ENCODE measurements around the gene PKDCC.

DNA sequence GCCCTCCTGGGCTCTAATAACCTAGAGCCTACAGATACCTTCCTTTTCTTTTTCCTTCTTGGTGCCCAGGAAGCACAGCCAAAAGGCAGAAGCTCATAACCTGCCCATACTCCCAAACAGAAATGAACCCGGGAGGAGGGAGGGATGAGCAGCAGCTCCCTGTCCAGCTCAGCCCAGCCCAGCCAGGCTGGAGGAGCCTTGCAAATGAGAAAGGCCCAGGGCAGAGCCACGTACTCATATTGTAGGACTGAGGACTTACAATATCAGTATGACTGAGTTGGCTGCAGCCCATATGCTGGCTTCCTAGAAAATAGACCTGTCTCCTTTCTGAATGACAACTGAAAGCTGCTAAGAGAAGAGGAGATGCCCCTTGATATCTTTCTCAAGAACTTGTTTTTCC lies 21.7 kb downstream of the PKDCC start:
- TF ChIP-seq, protein P1, sequence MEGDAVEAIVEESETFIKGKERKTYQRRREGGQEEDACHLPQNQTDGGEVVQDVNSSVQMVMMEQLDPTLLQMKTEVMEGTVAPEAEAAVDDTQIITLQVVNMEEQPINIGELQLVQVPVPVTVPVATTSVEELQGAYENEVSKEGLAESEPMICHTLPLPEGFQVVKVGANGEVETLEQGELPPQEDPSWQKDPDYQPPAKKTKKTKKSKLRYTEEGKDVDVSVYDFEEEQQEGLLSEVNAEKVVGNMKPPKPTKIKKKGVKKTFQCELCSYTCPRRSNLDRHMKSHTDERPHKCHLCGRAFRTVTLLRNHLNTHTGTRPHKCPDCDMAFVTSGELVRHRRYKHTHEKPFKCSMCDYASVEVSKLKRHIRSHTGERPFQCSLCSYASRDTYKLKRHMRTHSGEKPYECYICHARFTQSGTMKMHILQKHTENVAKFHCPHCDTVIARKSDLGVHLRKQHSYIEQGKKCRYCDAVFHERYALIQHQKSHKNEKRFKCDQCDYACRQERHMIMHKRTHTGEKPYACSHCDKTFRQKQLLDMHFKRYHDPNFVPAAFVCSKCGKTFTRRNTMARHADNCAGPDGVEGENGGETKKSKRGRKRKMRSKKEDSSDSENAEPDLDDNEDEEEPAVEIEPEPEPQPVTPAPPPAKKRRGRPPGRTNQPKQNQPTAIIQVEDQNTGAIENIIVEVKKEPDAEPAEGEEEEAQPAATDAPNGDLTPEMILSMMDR (IDR thresholded peaks at IDR 0.05; ENCODE audit: low read depth, low read length, missing input control) = no peak
- TF ChIP-seq TAF1 (conservative IDR thresholded peaks at IDR 0.05) = no peak
- no peak for TF ChIP-seq SP1 (IDR thresholded peaks at IDR 0.05)

Measured in liver (tissue), 3 donors.